Glomerular visceral epithelial cell (primary cell): ENCODE results near the gene RNF121.
"Not testable (repeated sequence)": the region's sequence is repeated elsewhere in the genome, so short reads cannot be mapped to it uniquely, and the experiment has no call there.

Experiments
- DNase-seq: peaks from one replicate; pipeline ENCODE4 v3.0.0-alpha.2; 2016; ENCODE audit errors: extremely low spot score

RNF121 gene

GRCh38 chr11:71928737-71929443, at the start of gene RNF121:
Gene RNF121, plus strand, starts transcription at chr11:71929046. Its CDS starts 16 bp downstream, at chr11:71929062.
- peak; percentile 94 for DNase-seq

GRCh38 chr11:71885806-71886205, 43.0 kb upstream of the RNF121 start:
- not testable (repeated sequence) for DNase-seq

GRCh38 chr11:71888335-71889010, 40.4 kb upstream of the RNF121 start:
- not testable (repeated sequence) for DNase-seq

- DNase-seq: not testable (repeated sequence)
These were observed 39.5 kb upstream of the RNF121 start for GRCh38 chr11:71889181-71889872.

DNA sequence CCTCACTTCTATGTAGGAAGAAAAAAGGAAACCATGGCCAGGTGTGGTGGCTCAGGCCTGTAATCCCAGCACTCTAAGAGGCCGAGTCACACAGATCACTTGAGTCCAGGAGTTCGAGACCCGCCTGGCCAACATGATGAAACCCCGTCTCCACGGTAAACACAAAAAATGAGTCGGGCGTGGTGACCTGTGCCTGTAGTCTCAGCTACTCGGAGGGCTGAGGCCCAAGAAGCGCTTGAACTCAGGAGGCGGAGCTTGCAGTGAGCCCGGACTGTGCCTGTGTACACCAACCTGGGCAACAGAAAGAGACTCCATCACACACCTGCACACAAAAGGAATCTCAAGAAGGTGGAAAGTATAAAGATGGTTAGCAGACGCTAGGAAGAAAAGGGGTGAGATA, 32.9 kb upstream of the RNF121 start:
- no peak for DNase-seq

DNA sequence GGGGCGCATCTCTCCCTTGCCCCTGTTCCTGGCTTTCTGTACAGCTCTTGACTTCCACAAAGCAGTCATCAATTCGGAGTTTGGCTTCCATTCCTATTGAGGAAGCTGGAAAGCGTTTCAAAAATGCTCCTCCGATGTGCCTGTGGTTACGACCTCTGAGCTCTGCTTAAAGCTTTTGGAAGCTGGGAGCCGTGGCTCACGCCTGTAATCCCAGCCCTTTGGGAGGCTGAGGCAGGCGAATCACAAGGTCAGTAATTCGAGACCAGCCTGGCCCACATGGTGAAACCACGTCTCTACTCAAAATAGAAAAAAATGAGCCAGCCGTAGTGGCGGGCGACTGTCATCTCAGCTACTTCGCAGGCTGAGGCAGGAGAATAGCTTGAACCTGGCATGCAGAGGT, 27.7 kb upstream of the RNF121 start:
- not testable (repeated sequence) for DNase-seq

DNA sequence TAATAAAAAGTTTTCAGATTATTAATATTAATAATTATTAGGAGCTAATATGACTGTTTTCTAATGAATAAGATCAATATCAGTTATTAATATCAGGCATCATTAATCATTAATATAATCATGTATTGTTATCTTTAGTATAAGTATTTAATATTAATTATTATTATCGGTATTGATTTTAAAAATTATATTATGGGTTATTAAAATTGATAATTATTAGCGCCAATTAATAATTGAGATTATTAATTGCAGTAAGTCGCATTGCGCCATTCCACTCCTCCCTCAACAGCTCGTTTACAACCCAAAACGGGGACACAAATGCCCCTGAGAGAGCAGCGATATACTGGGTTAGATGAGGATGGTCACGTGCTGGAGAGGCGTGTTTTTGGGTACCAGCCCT, 20.6 kb upstream of the RNF121 start:
- no peak for DNase-seq

DNA sequence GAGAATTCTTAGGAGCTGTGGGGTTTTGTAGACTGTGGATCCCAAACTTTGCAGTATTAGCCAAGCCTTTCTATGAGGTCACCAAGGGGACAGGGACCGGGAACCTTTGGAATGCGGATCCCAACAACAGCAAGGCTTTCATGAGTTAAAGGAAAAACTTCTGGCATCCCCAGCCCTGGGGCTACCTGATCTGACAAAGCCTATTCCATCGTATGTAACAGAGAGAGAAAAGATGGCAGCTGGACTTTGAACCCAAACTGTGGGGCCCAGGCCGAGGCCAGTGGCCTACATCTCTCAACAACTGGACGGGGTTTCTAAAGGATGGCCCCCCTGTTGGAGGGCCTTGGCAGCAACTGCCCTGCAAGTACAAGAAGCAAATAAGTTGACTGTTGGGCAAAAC, 18.1 kb upstream of the RNF121 start:
- DNase-seq: not testable (repeated sequence)

GRCh38 chr11:71911321-71911985, 17.4 kb upstream of the RNF121 start:
- peak; percentile 12 for DNase-seq

- not testable (repeated sequence) for DNase-seq
These were observed 16.9 kb upstream of the RNF121 start for GRCh38 chr11:71911986-71912340.

GRCh38 chr11:71913756-71914526, 14.9 kb upstream of the RNF121 start:
- no peak for DNase-seq

DNA sequence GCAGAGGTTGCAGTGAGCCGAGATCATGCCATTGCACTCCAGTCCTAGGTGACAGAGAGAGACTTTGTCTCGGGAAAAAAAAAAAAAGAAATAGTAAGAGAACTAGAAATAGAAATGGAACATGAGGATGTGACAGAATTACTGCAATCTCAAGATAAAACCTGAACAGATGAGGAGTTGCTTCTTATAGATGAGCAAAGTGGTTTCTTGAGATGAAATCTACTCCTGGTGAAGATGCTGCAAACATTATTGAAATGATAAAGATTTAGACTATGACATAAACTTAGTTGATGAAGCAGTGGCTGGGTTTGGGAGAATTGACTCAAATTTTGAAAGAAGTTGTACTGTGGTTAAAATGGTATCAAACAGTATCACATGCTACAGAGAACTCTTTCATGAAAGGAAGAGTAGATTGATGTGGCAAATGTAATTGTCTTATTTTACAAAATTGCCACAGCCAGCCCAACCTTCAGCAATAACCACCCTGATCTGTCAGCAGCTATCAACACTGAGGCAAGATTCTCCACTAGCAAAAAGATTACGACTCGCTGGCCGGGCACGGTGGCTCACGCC, 14.1 kb upstream of the RNF121 start:
- DNase-seq: no peak

GRCh38 chr11:71917646-71918140, 11.2 kb upstream of the RNF121 start:
- DNase-seq: no peak

- peak; percentile 81 for DNase-seq
These were observed 768 bp upstream of the RNF121 start, which contains the start of gene XNDC1N for GRCh38 chr11:71927820-71928736. Gene XNDC1N, minus strand, starts transcription at chr11:71928594. Its CDS starts 5,241 bp downstream, at chr11:71923353.

DNA sequence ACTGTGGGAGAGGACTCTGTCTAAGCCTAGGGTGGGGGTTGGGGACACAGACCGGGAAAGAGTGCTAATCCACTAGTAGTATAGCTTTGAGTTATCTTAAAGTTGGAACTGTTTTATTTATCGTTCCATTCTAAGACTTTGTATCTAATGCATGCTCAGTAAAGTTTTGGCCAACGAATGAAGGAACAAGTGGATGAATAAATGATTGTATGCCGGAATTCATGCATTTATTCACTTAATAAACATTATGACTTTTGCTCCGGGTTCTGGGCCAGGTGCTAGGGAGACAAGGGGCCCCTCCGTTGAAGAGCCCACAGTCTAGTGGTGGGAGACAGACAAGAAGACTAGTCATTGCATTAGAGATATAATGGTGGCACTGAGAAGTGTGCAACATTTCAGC, 645 bp downstream of the RNF121 start:
- DNase-seq: no peak

- no peak for DNase-seq
These were observed 1.9 kb downstream of the RNF121 start for GRCh38 chr11:71930556-71931244.

DNA sequence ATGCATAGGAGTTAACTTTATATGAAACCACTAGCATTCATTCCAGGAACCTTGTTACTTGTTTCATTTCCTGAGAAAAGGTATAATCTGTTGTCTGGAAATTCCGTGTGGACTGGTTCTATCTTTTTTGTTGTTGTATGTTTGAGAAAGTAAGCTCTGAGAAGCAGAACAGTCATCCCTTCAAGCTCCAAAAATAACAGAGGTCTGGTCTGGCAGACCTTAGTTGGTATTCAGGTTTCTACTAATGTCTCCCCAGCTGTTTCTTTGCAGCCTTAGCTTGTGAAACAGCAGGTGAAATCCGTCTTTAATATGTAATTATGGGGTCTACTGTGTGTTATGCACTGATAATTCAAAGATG, 2.4 kb downstream of the RNF121 start:
- DNase-seq: no peak

GRCh38 chr11:71933141-71933933, 4.5 kb downstream of the RNF121 start:
- no peak for DNase-seq
